Vein endothelial cell (primary cell): ENCODE data around the gene VSTM4. TPM values are rescaled to one million over a fixed set of nuclear protein-coding genes. Genes with fewer than 3 reads are reported as not detected.

Experiments
- small RNA-seq: library from RNA; depleted of rRNA; stranded (forward); fragments of <200 nt; gene quantifications from one replicate; pipeline ENCODE3, GENCODE V24; 2012
- total RNA-seq: library from RNA; depleted of rRNA; stranded (reverse); fragments of >200 nt; gene quantifications from 2 replicates; pipeline ENCODE4 v1.2.3, GENCODE V29; 2012

Gene VSTM4, protein sequence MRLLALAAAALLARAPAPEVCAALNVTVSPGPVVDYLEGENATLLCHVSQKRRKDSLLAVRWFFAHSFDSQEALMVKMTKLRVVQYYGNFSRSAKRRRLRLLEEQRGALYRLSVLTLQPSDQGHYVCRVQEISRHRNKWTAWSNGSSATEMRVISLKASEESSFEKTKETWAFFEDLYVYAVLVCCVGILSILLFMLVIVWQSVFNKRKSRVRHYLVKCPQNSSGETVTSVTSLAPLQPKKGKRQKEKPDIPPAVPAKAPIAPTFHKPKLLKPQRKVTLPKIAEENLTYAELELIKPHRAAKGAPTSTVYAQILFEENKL
- total RNA-seq = under 0.01 and 0.29 TPM in 2 replicates

GRCh38 chr10:49115015-49115795, at the start of gene VSTM4:
TSS of gene VSTM4 (minus strand) at chr10:49115522. CDS start at chr10:49115485, 37 bp downstream.

GRCh38 chr10:49133706-49134248, 18.5 kb upstream of the VSTM4 start, which contains the start of gene FAM170B:
TSS of gene FAM170B (minus strand) at chr10:49134021. CDS start at chr10:49133918, 103 bp downstream.

Small RNA genes lying within 50 kb of the gene (small RNA-seq; reads per million reads assigned to genes)
- not detected for gene MIR4294

Other genes with a start within 250 kb of the VSTM4 start
- gene LRRC18, start 175.7 kb downstream of the VSTM4 start, total RNA-seq = not detected in 2 replicates
- not detected in 2 replicates for gene FAM170B, start 18.5 kb upstream of the VSTM4 start, total RNA-seq
- 4.6 and 24.1 TPM in 2 replicates for gene TMEM273, start 72.9 kb upstream of the VSTM4 start, total RNA-seq
- gene C10orf71, start 183.6 kb upstream of the VSTM4 start, total RNA-seq = not detected in 2 replicates